Stimulated activated CD8-positive, alpha-beta memory T cell treated with anti-CD3 and anti-CD28 coated beads, Interleukin-7, amount 100 ng/mL, for 4 hours (primary cell): ENCODE data around the gene AFF3.

Source experiments
- DNase-seq, 2 donors: peaks; one replicate each; pipeline ENCODE4 v3.0.0-alpha.2; 2020; ENCODE audit warnings: low read depth in 2 of 2

AFF3 gene

DNA sequence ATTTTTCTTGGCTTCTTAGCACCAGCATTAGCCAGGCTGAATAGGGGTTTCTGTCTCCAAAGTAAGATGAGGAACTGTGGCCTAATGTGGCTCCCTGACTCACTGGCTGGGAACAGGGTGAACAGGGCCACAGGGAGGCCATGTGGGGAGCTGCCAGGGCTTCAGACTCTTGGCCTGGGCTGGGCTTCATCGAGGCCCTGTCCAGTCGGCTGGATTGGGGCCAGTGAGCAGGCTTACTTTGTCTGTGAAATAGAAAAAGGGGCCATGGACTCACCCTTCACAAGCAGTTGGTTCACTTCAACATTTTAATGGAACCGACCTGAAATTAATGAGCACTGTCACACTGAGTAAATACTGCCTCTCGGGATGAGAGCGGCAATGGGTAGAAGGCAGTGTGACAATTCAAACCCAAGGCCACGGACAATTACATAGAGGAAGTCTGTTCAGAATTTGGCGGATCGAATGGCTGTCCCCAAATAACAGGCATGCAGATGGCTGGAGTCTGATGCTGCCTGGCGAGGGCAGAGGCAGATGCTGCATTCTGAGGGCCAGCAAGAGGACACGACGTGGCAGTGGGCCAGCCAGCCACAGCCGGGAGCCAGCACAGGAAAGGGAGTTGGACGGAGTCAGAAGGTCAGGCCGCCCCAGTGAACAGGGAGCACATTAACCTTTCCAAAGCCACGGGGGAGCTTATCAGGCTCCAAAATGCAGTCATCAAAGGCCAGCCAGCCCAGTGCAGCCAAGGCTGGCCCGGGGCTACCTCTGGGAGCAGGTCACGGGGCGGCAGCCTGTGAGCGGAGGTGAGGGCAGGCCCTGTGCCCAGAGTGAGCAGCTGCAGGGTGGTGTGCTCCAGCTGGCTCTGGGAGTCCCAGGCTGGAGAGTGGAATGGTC, 506.0 kb downstream of the AFF3 start:
- no peak for DNase-seq

DNA sequence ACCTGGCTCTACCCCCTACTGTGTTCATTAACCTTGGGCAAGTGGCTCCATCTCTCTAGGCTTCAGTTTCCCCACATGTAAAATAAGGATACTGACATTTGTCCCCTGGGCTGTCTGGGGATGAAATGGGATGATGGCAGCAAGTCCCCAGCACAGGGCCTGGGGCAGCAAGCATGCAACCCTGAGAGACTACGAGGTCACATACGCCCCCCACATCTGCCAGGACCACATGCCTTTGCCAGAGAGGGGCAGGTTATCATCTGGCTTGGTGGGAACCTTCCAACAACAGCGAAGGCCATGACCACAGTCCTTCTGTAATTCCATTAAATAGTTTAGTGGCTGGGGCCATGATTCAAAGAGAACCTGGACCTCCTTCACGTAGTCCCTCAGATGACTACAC, 506.7 kb downstream of the AFF3 start:
- no peak for DNase-seq

DNA sequence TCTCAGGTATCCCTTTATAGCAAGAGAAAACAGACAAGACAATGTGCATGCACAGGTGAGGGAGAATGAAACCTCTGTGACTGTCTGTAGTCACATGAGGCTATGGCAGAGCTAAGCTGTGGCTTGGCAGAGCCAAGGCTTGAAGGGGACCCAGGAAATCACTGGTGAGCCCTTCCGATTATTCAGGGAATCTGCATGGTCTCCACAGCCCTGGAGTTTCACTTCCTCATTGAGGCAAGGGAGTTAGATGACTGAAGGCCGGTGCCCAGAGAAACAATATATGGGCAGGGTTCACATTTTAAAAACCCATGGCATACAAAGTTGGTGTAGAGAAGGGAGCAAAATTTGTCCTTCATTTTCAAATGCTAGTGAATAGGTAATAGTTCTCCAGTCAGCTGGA, 508.2 kb downstream of the AFF3 start:
- no peak for DNase-seq

- DNase-seq: no peak
Measured at GRCh38 chr2:99631700-99632099, 510.7 kb downstream of the AFF3 start.

GRCh38 chr2:99629320-99629719, 513.1 kb downstream of the AFF3 start:
- DNase-seq: no peak

- DNase-seq: no peak
Measured at GRCh38 chr2:99626158-99626557, 516.2 kb downstream of the AFF3 start.

- no peak for DNase-seq
Measured at GRCh38 chr2:99624677-99625076, 517.7 kb downstream of the AFF3 start.

GRCh38 chr2:99623613-99624012, 518.8 kb downstream of the AFF3 start:
- DNase-seq: no peak

DNA sequence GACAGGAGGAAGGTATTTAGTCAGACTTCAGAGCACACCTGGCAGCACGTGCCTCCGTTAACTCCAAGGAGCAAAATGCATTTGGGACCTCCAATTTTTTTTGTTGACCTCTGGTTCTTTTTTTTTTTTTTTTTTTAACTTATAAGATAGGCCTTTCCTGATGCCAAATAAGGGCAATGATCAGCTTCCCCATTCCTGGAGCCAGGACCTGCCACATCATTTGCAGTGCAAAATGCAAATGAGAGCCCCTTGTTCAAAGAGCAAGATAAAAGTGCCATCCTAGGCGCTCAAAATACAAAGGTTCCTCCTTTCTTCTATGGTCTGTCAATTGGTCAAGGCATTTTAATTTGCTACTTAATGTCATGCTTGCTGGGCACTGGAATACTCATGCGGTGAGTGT, 519.4 kb downstream of the AFF3 start:
- no peak for DNase-seq

- no peak for DNase-seq
Measured at GRCh38 chr2:99622534-99622933, 519.9 kb downstream of the AFF3 start.

GRCh38 chr2:99621774-99622173, 520.6 kb downstream of the AFF3 start:
- DNase-seq: no peak

DNA sequence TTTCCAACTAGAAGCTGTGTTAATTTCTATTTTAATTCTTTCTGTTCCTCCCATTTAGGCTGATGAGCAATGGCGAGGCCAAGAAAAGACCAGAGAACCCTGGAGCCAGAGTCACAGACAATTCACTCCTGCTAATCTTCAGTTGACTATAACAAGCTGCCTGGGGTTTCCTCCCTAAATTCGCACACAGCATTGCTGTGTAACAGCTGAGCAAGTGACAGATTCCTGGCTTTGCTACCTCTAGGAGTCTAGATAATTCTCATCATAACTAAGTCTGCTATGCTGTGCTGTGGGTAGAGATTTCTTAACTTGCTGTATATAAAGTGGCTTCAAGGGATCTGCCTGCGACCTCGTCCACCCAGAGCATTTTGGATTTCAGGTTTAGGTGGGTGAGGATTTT, 521.3 kb downstream of the AFF3 start:
- DNase-seq: no peak

- no peak for DNase-seq
Measured at GRCh38 chr2:99619151-99619550, 523.2 kb downstream of the AFF3 start.

DNA sequence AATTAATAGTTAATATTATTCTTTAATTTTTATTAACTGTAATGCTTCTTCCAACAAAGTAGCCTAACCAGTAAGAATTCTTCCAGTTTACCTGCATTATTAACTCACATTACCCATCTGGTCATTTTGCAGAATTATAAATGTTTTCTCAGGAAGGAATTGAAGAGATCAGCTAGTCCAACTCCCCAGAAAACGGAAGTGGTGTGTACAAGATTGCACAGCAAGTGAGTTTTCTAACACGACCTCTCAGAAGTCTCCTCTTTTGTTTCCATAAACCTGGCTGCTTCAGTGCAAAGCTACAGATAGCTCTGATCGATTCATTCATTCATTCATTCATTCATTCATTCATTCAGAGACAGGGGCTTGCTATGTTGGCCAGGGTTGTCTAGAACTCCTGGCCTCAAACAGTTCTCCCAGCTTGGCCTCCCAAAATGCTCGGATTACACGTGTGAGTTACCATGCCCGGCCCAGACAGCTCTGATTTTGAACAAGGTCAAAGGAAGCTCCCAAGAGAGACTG, 523.8 kb downstream of the AFF3 start:
- no peak for DNase-seq

- no peak for DNase-seq
Measured at GRCh38 chr2:99617811-99618210, 524.6 kb downstream of the AFF3 start.

GRCh38 chr2:99615247-99615771, 527.1 kb downstream of the AFF3 start:
- DNase-seq: no peak

- no peak for DNase-seq
Measured at GRCh38 chr2:99613980-99614379, 528.4 kb downstream of the AFF3 start.

DNA sequence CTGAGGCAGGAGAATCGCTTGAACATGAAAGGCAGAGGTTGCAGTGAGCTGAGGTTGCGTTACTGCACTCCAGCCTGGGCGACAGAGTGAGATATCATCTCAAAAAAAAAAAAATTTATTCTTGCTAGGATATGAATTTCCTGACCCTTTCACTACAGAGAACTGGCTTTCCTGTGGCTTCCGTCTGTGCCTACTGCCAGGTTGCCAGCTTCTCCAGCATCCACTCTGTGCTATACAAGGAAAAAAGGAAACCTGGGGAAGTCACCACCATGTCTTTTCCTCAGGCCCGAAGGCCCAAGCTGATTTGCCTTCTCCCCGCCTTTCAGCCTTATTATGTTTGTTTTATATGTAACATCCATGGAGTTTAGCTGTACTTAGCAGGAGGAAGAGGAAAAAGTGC, 530.6 kb downstream of the AFF3 start:
- no peak for DNase-seq

DNA sequence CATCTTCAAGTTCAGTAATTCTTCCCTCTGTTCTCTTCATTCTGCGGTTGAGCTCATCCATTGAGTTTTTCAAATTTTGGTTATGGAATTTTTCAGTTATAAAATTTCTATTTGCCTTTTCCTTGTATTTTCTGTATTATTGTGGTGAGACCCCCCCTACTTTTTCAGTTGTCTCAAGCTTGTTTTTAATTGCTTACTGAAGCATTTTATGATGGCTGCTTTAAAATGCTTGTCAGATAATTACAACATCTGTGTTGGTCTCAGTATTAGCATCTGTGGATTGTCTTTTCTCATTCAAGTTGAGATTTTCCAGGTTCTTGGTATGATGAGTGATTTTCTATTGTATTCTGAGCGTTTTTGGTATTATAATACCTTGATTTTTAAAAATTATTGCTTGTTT, 531.4 kb downstream of the AFF3 start:
- no peak for DNase-seq

DNA sequence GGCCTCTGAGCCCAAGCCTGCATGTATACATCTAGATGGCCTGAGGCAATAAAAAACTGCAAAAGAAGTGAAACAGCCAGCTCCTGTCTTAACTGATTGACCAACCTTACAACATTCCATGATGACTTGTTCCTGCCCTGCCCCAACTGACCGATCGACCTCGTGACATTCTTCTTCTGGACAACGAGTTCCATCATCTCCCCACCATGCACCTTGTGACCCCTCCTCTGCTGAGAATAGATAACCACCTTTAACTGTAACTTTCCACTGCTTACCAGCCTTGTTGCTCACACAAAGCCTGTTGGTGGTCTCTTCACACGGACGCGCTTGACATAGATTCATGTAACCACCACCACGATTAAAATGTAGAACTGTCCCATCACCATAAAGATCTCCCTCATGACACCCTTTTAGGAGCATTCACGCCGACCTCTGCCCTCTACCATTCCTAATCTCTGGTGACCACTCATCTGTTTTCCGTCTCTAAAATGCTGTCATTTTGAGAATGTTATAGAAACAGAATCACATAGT, 532.5 kb downstream of the AFF3 start:
- no peak for DNase-seq

DNA sequence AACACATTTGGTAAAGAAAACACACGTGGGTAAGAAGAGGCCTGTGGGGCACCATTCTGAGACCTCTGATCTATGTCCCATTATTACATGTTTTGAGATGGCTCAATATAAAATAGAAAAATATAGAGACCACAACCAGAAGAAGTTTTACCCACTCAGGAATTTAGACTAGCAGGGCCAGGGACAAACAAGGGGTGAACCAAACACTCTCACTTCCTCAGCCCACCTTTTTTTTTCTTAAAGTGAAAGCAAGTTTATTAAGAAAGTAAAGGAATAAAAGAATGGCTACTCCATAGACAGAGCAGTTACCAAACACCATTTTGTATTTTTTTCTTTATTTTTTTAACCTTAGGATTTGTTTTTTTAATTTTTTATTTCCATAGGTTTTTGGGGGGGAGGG, 533.5 kb downstream of the AFF3 start:
- no peak for DNase-seq

GRCh38 chr2:99607861-99608491, 534.4 kb downstream of the AFF3 start:
- no peak for DNase-seq

- DNase-seq: no peak
Measured at GRCh38 chr2:99607454-99607853, 534.9 kb downstream of the AFF3 start.
